Dermis blood vessel endothelial cell (primary cell): ENCODE data around the gene HRK. TPM values are rescaled to one million over a fixed set of nuclear protein-coding genes. Genes with fewer than 3 reads are reported as not detected.
A peak's percentile ranks its signal among the peaks of the same experiment; 100 is the strongest.

Source experiments
- DNase-seq: peaks from one replicate; pipeline ENCODE4 v3.0.0; 2010
- total RNA-seq: library from RNA; depleted of rRNA; stranded (reverse); fragments of >200 nt; gene quantifications from 2 replicates; pipeline ENCODE4 v1.2.3, GENCODE V29; 2014

Gene HRK
- total RNA-seq, 1 donor from 2014 or later, result not detected

- no peak for DNase-seq
Measured at GRCh38 chr12:116864371-116865160, 16.7 kb downstream of the HRK start.

- peak; percentile 30 for DNase-seq
Measured at GRCh38 chr12:116863275-116863767, 17.9 kb downstream of the HRK start.

- no peak for DNase-seq
Measured at GRCh38 chr12:116862167-116862566, 19.1 kb downstream of the HRK start.

GRCh38 chr12:116861320-116861719 is 19.9 kb downstream of the HRK start:
- no peak for DNase-seq

- DNase-seq, result no peak
Measured at GRCh38 chr12:116860263-116860662, 21.0 kb downstream of the HRK start.

GRCh38 chr12:116859079-116859478 is 22.2 kb downstream of the HRK start:
- no peak for DNase-seq

GRCh38 chr12:116856729-116857128 is 24.5 kb downstream of the HRK start:
- DNase-seq, result no peak

- no peak for DNase-seq
Measured at GRCh38 chr12:116855744-116856470, 25.3 kb downstream of the HRK start.

- DNase-seq, result no peak
Measured at GRCh38 chr12:116853507-116853906, 27.7 kb downstream of the HRK start.

GRCh38 chr12:116852303-116852702 is 28.9 kb downstream of the HRK start:
- DNase-seq, result no peak

- DNase-seq, result no peak
Measured at GRCh38 chr12:116849216-116849615, 32.0 kb downstream of the HRK start.

- no peak for DNase-seq
Measured at GRCh38 chr12:116843085-116843484, 38.2 kb downstream of the HRK start.

- no peak for DNase-seq
Measured at GRCh38 chr12:116839287-116839830, 41.9 kb downstream of the HRK start.

GRCh38 chr12:116838365-116838764 is 42.9 kb downstream of the HRK start:
- no peak for DNase-seq

- no peak for DNase-seq
Measured at GRCh38 chr12:116837097-116837496, 44.1 kb downstream of the HRK start.

- DNase-seq, result no peak
Measured at GRCh38 chr12:116835484-116835883, 45.8 kb downstream of the HRK start.

- no peak for DNase-seq
Measured at GRCh38 chr12:116833474-116833873, 47.8 kb downstream of the HRK start.

- no peak for DNase-seq
Measured at GRCh38 chr12:116832353-116832752, 48.9 kb downstream of the HRK start.

GRCh38 chr12:116827432-116827831 is 53.8 kb downstream of the HRK start:
- no peak for DNase-seq

GRCh38 chr12:116821291-116821690 is 60.0 kb downstream of the HRK start:
- no peak for DNase-seq

GRCh38 chr12:116820064-116820656 is 61.1 kb downstream of the HRK start:
- DNase-seq, result peak; percentile 6

- peak; percentile 94 for DNase-seq
Measured at GRCh38 chr12:116818948-116819832, 62.1 kb downstream of the HRK start.
